GM12872 (cell line): ENCODE data around the gene RELN.

Experiments used
- CTCF ChIP-seq: IDR thresholded peaks from 3 replicates; pipeline ENCODE4 v1.5.1; 2011; ENCODE audit warnings: low read depth, mild to moderate bottlenecking, low read length, moderate library complexity; ENCODE audit not compliant: insufficient read depth

Gene RELN

GRCh38 chr7:103824251-103824650 lies 165.2 kb downstream of the RELN start:
- no peak for TF ChIP-seq CTCF

DNA sequence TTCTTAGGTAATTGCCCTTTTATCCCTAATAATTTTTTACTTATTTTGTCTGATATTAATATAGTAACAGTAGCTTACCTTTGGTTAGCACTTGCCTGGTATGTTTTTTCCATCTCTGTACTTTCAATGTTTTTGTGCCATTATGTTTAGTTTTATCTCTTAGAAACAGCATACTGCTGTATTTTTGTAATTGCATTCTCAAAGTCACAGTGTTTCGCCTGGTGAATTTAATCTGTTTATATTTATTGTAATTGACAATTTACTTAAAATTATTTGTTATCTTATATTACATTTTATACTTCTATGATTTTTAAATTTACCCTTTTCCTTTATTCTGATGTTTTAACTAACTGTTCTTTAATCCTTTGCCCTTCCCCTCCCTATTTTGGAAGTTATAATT lies 166.4 kb downstream of the RELN start:
- no peak for TF ChIP-seq CTCF

GRCh38 chr7:103821092-103821491 lies 168.4 kb downstream of the RELN start:
- no peak for TF ChIP-seq CTCF

DNA sequence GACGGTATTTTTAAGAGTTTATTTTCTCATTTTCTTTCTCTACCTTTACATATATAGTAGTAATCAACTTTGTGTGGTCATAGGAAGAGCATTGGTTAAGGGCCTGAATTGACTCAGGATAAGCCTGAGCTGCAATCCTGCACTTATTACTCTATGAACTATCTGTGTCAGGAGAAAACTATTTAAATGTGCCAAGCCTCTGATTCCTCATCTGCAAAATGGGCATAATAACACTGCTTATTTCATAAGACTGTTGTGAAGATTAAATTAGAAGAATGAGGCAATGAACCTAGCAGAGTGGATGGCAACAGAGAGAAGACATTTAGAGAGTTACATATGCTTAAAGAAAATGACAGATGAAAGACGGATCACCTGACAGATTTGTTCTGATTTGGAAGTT lies 175.5 kb downstream of the RELN start:
- no peak for TF ChIP-seq CTCF

- TF ChIP-seq CTCF: no peak
Measured at GRCh38 chr7:103811997-103812396, 177.5 kb downstream of the RELN start.

GRCh38 chr7:103811290-103811689 lies 178.2 kb downstream of the RELN start:
- TF ChIP-seq CTCF: no peak

GRCh38 chr7:103810112-103810744 lies 179.2 kb downstream of the RELN start:
- no peak for TF ChIP-seq CTCF
